GM21723 (cell line): Measurements from ENCODE around the gene ABHD15.

Experiments used
- ATAC-seq: cut with Tn5 transposase; IDR thresholded peaks from one replicate; pipeline ENCODE4 v1.9.1; 2021; ENCODE audit warnings: mild to moderate bottlenecking, moderate library complexity; ENCODE audit not compliant: unreplicated experiment

ABHD15 gene

GRCh38 chr17:29549177-29549923 lies 17.5 kb downstream of the ABHD15 start:
- ATAC-seq: no peak

GRCh38 chr17:29546830-29547229 lies 20.0 kb downstream of the ABHD15 start:
- no peak for ATAC-seq

GRCh38 chr17:29546085-29546484 lies 20.8 kb downstream of the ABHD15 start:
- ATAC-seq: no peak

- no peak for ATAC-seq
These were observed 22.8 kb downstream of the ABHD15 start for GRCh38 chr17:29544066-29544465.

- ATAC-seq: no peak
These were observed 32.9 kb downstream of the ABHD15 start for GRCh38 chr17:29533976-29534375.

GRCh38 chr17:29526322-29526721 lies 40.5 kb downstream of the ABHD15 start:
- no peak for ATAC-seq

GRCh38 chr17:29524692-29525091 lies 42.1 kb downstream of the ABHD15 start:
- no peak for ATAC-seq

- ATAC-seq: no peak
These were observed 48.5 kb downstream of the ABHD15 start for GRCh38 chr17:29518359-29518758.

GRCh38 chr17:29514792-29515191 lies 52.0 kb downstream of the ABHD15 start:
- no peak for ATAC-seq

- ATAC-seq: no peak
These were observed 55.9 kb downstream of the ABHD15 start for GRCh38 chr17:29510953-29511352.
